ENCODE results near the gene ZNF830.
A peak's percentile ranks its signal among the peaks of the same experiment; 100 is the strongest.

ZNF830 gene

GRCh38 chr17:34979650-34980352, 18.5 kb downstream of the ZNF830 start:
- Histone ChIP-seq H4K8ac (ENCODE audit: low read length) (peak overlapping the region; percentile 32), H3K4me1 (ENCODE audit: control insufficient read depth, insufficient read depth, low read depth, low read length) (peaks cover 2% of the 10 kb centered on the region), H2AK5ac (ENCODE audit: low read length, severe bottlenecking) (no peak overlapping the region), H2BK15ac (ENCODE audit: low read depth, poor library complexity, severe bottlenecking) (no peak overlapping the region), H3K27ac (ENCODE audit: low read length, poor library complexity, severe bottlenecking) (peak overlapping the region; percentile 49), H3K4me2 (ENCODE audit: low read length, poor library complexity, severe bottlenecking) (peak overlapping the region; percentile 62), H3K18ac (ENCODE audit: low read depth in 1 of 2, low read length in 2 of 2) (peak overlapping the region in 1 of 2 experiments; percentile 52), H3K23ac (ENCODE audit: low read length in 2 of 2) (no peak overlapping the region), H3K27me3 (ENCODE audit: control insufficient read depth in 1 of 2, insufficient read depth in 1 of 2, low read length in 2 of 2) (peaks cover 0 to 3% of the 10 kb centered on the region in 2 experiments), H3K14ac (ENCODE audit: low read length in 2 of 2) (no peak overlapping the region), H4K91ac (ENCODE audit: low read length) (no peak overlapping the region), H2BK12ac (ENCODE audit: low read length in 2 of 2) (no peak overlapping the region), H2BK120ac (ENCODE audit: low read depth, low read length) (no peak overlapping the region), H3K9ac (ENCODE audit: low read length) (peak overlapping the region; percentile 98), H3K9me3 (ENCODE audit: control insufficient read depth, low read length) (no peaks in the 10 kb centered on the region), H2BK5ac (ENCODE audit: low read depth, low read length, poor library complexity, severe bottlenecking) (no peak overlapping the region), H2AFZ (ENCODE audit: low read depth, low read length) (peak overlapping the region; percentile 27), H3K4me3 (ENCODE audit: insufficient read depth in 1 of 2, low read depth in 1 of 2, low read length in 2 of 2) (peak overlapping the region; percentile 81 to 93), H3K4ac (ENCODE audit: low read depth in 1 of 2, low read length in 2 of 2) (peak overlapping the region in 1 of 2 experiments; percentile 51), H3K36me3 (ENCODE audit: control insufficient read depth in 1 of 2, insufficient read depth in 2 of 2, low read depth in 1 of 2, low read length in 2 of 2) (peaks cover 4 to 6% of the 10 kb centered on the region in 2 experiments), H3K79me1 (replicated peaks; ENCODE audit: low read length, poor library complexity, severe bottlenecking) (peaks cover 18% of the 10 kb centered on the region)
- DNase-seq: peak; percentile 18
- 21% methylated on average over 14 of the region's 15 CpGs for WGBS

GRCh38 chr17:34980353-34980680, 19.0 kb downstream of the ZNF830 start, which contains the start of gene LIG3:
LIG3 (plus strand) TSS chr17:34980512; CDS start chr17:34983006, 2,494 bp downstream.
- Histone ChIP-seq H2BK5ac (ENCODE audit: low read depth, low read length, poor library complexity, severe bottlenecking) (peak within 1 kb of the TSS; percentile 98), H4K8ac (ENCODE audit: low read length) (peak within 1 kb of the TSS; percentile 98), H3K27me3 (ENCODE audit: control insufficient read depth in 1 of 2, insufficient read depth in 1 of 2, low read length in 2 of 2) (peaks cover 0 to 2% of the 10 kb centered on the region in 2 experiments), H2BK120ac (ENCODE audit: low read depth, low read length) (peak within 1 kb of the TSS; percentile 94), H3K9ac (ENCODE audit: low read length) (peak within 1 kb of the TSS; percentile 98), H3K14ac (ENCODE audit: low read length in 2 of 2) (peak within 1 kb of the TSS in 1 of 2 experiments; percentile 99), H3K4me1 (ENCODE audit: control insufficient read depth, insufficient read depth, low read depth, low read length) (peaks cover 2% of the 10 kb centered on the region), H3K4ac (ENCODE audit: low read depth in 1 of 2, low read length in 2 of 2) (peak within 1 kb of the TSS; percentile 91 to 96), H2AK5ac (ENCODE audit: low read length, severe bottlenecking) (no peak within 1 kb of the TSS), H3K36me3 (ENCODE audit: control insufficient read depth in 1 of 2, insufficient read depth in 2 of 2, low read depth in 1 of 2, low read length in 2 of 2) (peaks cover 4 to 6% of the 10 kb centered on the region in 2 experiments), H4K91ac (ENCODE audit: low read length) (peak within 1 kb of the TSS; percentile 99), H3K4me2 (ENCODE audit: low read length, poor library complexity, severe bottlenecking) (peak within 1 kb of the TSS; percentile 79), H3K4me3 (ENCODE audit: insufficient read depth in 1 of 2, low read depth in 1 of 2, low read length in 2 of 2) (peak within 1 kb of the TSS; percentile 81 to 93), H2BK15ac (ENCODE audit: low read depth, poor library complexity, severe bottlenecking) (peak within 1 kb of the TSS; percentile 100), H3K9me3 (ENCODE audit: control insufficient read depth, low read length) (no peaks in the 10 kb centered on the region), H3K27ac (ENCODE audit: low read length, poor library complexity, severe bottlenecking) (peak within 1 kb of the TSS; percentile 90), H3K18ac (ENCODE audit: low read depth in 1 of 2, low read length in 2 of 2) (peak within 1 kb of the TSS; percentile 94 to 99), H3K23ac (ENCODE audit: low read length in 2 of 2) (peak within 1 kb of the TSS in 1 of 2 experiments; percentile 100), H3K79me1 (replicated peaks; ENCODE audit: low read length, poor library complexity, severe bottlenecking) (peaks cover 18% of the 10 kb centered on the region), H2AFZ (ENCODE audit: low read depth, low read length) (peak within 1 kb of the TSS; percentile 71), H2BK12ac (ENCODE audit: low read length in 2 of 2) (peak within 1 kb of the TSS in 1 of 2 experiments; percentile 97)
- peak; percentile 92 for DNase-seq
- WGBS: under 1% methylated on average over 29 of the region's 39 CpGs

GRCh38 chr17:34980681-34981537, 19.6 kb downstream of the ZNF830 start:
- H3K27ac ChIP-seq (ENCODE audit: low read length, poor library complexity, severe bottlenecking): peak overlapping the region; percentile 90

More at GRCh38 chr17:34980681-34981537, 19.6 kb downstream of the ZNF830 start:
- Histone ChIP-seq H2BK5ac (ENCODE audit: low read depth, low read length, poor library complexity, severe bottlenecking) (peak overlapping the region; percentile 98), H3K4ac (ENCODE audit: low read depth in 1 of 2, low read length in 2 of 2) (peak overlapping the region; percentile 91 to 96), H3K27me3 (ENCODE audit: control insufficient read depth in 1 of 2, insufficient read depth in 1 of 2, low read length in 2 of 2) (no peaks in the 10 kb centered on the region), H3K4me3 (ENCODE audit: insufficient read depth in 1 of 2, low read depth in 1 of 2, low read length in 2 of 2) (peak overlapping the region; percentile 81 to 93), H4K8ac (ENCODE audit: low read length) (peak overlapping the region; percentile 98), H2AFZ (ENCODE audit: low read depth, low read length) (peak overlapping the region; percentile 71), H3K18ac (ENCODE audit: low read depth in 1 of 2, low read length in 2 of 2) (peak overlapping the region; percentile 94 to 99), H2BK12ac (ENCODE audit: low read length in 2 of 2) (no peak overlapping the region), H3K36me3 (ENCODE audit: control insufficient read depth in 1 of 2, insufficient read depth in 2 of 2, low read depth in 1 of 2, low read length in 2 of 2) (peaks cover 4 to 9% of the 10 kb centered on the region in 2 experiments), H2BK120ac (ENCODE audit: low read depth, low read length) (peak overlapping the region; percentile 94), H2AK5ac (ENCODE audit: low read length, severe bottlenecking) (no peak overlapping the region), H3K14ac (ENCODE audit: low read length in 2 of 2) (peak overlapping the region in 1 of 2 experiments; percentile 99), H3K79me1 (replicated peaks; ENCODE audit: low read length, poor library complexity, severe bottlenecking) (peaks cover 20% of the 10 kb centered on the region), H3K4me2 (ENCODE audit: low read length, poor library complexity, severe bottlenecking) (peak overlapping the region; percentile 79), H2BK15ac (ENCODE audit: low read depth, poor library complexity, severe bottlenecking) (peak overlapping the region; percentile 100), H3K9me3 (ENCODE audit: control insufficient read depth, low read length) (no peaks in the 10 kb centered on the region), H3K4me1 (ENCODE audit: control insufficient read depth, insufficient read depth, low read depth, low read length) (peaks cover 2% of the 10 kb centered on the region), H3K23ac (ENCODE audit: low read length in 2 of 2) (peak overlapping the region in 1 of 2 experiments; percentile 100), H3K9ac (ENCODE audit: low read length) (peak overlapping the region; percentile 98), H4K91ac (ENCODE audit: low read length) (peak overlapping the region; percentile 99)
- DNase-seq: peak; percentile 90
- WGBS: 0% methylated on average over 35 of the region's 69 CpGs

Data from mesenchymal stem cell (in vitro differentiated cells and primary cell).